ENCODE measurements around the gene ZCCHC7. TPM values are rescaled to one million over a fixed set of nuclear protein-coding genes. Genes with fewer than 3 reads are reported as not detected.

Gene ZCCHC7
- total RNA-seq, 2 donors from 2014 or later = 21.2 to 22.7 TPM

DNA sequence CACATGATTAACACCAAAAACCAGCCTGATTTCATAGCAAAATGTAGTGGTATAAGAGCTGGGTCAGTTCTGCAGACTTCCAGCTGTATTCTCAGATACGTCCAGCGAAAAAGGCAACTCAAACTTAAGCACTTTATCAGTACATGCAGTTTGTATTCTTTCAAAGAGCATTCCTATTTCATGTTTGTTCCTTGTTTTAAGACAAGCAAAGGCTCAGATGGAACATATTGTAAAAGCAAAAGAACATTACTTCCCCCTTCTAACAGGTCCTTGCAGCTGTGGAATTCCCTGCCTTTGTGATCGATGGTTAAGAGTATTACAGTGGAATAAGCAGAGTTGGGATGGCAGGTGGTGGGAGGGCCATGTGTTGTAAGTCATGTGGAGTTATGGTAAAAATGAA is 215.8 kb downstream of the ZCCHC7 start:
- H3K4me3 Mint-ChIP-seq = no peak overlapping the region
- H3K36me3 ChIP-seq (ENCODE audit: control insufficient read depth, insufficient read depth, low read length) = no peaks in the 10 kb centered on the region
- H3K27me3 Mint-ChIP-seq (ENCODE audit: insufficient read depth) = no peaks in the 10 kb centered on the region
- H3K4me3 ChIP-seq (ENCODE audit: low read length) = no peak overlapping the region
- no peak for TF ChIP-seq CTCF (conservative IDR thresholded peaks at IDR 0.05)
- WGBS, 2 experiments (ENCODE audit: insufficient coverage in 1 of 2, insufficient read length in 1 of 2) = 82 to 95% methylated on average over 2 to 3 of the region's 3 CpGs
- H3K36me3 Mint-ChIP-seq (ENCODE audit: low read depth) = no peaks in the 10 kb centered on the region
- no peak overlapping the region for H3K27ac ChIP-seq (ENCODE audit: low read depth, low read length)
- no peaks in the 10 kb centered on the region for H3K27me3 ChIP-seq (ENCODE audit: control insufficient read depth, insufficient read depth, low read length, poor library complexity, severe bottlenecking)
- no peak overlapping the region for H3K27ac Mint-ChIP-seq
- no peaks in the 10 kb centered on the region for H3K9me3 ChIP-seq (ENCODE audit: control insufficient read depth, low read length)
- no peaks in the 10 kb centered on the region for H3K4me1 ChIP-seq (ENCODE audit: control insufficient read depth, insufficient read depth, low read length)
- no peaks in the 10 kb centered on the region for H3K9me3 Mint-ChIP-seq
- no peak overlapping the region for H3K9ac ChIP-seq (ENCODE audit: extremely low read depth, low read length, poor library complexity, severe bottlenecking)
- no peak for DNase-seq
- H3K4me1 Mint-ChIP-seq = peaks cover 2% of the 10 kb centered on the region

GRCh38 chr9:37337301-37337890 is 217.0 kb downstream of the ZCCHC7 start:
- H3K27ac Mint-ChIP-seq = no peak overlapping the region
- H3K36me3 ChIP-seq (ENCODE audit: control insufficient read depth, insufficient read depth, low read length) = no peaks in the 10 kb centered on the region
- H3K4me1 ChIP-seq (ENCODE audit: control insufficient read depth, insufficient read depth, low read length) = no peaks in the 10 kb centered on the region
- H3K36me3 Mint-ChIP-seq (ENCODE audit: low read depth) = no peaks in the 10 kb centered on the region
- H3K4me3 Mint-ChIP-seq = no peak overlapping the region
- H3K9me3 Mint-ChIP-seq = no peaks in the 10 kb centered on the region
- no peak for TF ChIP-seq CTCF (conservative IDR thresholded peaks at IDR 0.05)
- H3K27me3 Mint-ChIP-seq (ENCODE audit: insufficient read depth) = no peaks in the 10 kb centered on the region
- no peak overlapping the region for H3K9ac ChIP-seq (ENCODE audit: extremely low read depth, low read length, poor library complexity, severe bottlenecking)
- H3K27ac ChIP-seq (ENCODE audit: low read depth, low read length) = no peak overlapping the region
- no peak for DNase-seq
- no peaks in the 10 kb centered on the region for H3K9me3 ChIP-seq (ENCODE audit: control insufficient read depth, low read length)
- H3K4me3 ChIP-seq (ENCODE audit: low read length) = no peak overlapping the region
- H3K27me3 ChIP-seq (ENCODE audit: control insufficient read depth, insufficient read depth, low read length, poor library complexity, severe bottlenecking) = no peaks in the 10 kb centered on the region
- WGBS, 2 experiments (ENCODE audit: insufficient coverage in 1 of 2, insufficient read length in 1 of 2) = 76 to 86% methylated on average over 1 to 6 of the region's 7 CpGs
- H3K4me1 Mint-ChIP-seq = peaks cover 2% of the 10 kb centered on the region

- Histone ChIP-seq H3K36me3 (ENCODE audit: control insufficient read depth, insufficient read depth, low read length) (no peaks in the 10 kb centered on the region), H3K9me3 (ENCODE audit: control insufficient read depth, low read length) (no peaks in the 10 kb centered on the region), H3K4me3 (ENCODE audit: low read length) (no peak overlapping the region), H3K4me1 (ENCODE audit: control insufficient read depth, insufficient read depth, low read length) (no peaks in the 10 kb centered on the region), H3K9ac (ENCODE audit: extremely low read depth, low read length, poor library complexity, severe bottlenecking) (no peak overlapping the region), H3K27ac (ENCODE audit: low read depth, low read length) (no peak overlapping the region), H3K27me3 (ENCODE audit: control insufficient read depth, insufficient read depth, low read length, poor library complexity, severe bottlenecking) (no peaks in the 10 kb centered on the region)
- WGBS, 2 experiments (ENCODE audit: insufficient coverage in 1 of 2, insufficient read length in 1 of 2) = 95 to 100% methylated on average over 1 to 2 of the region's 4 CpGs
- peaks cover 2% of the 10 kb centered on the region for H3K4me1 Mint-ChIP-seq
- no peaks in the 10 kb centered on the region for H3K27me3 Mint-ChIP-seq (ENCODE audit: insufficient read depth)
- TF ChIP-seq CTCF (conservative IDR thresholded peaks at IDR 0.05) = no peak
- no peaks in the 10 kb centered on the region for H3K9me3 Mint-ChIP-seq
- DNase-seq = no peak
- H3K27ac Mint-ChIP-seq = no peak overlapping the region
- no peak overlapping the region for H3K4me3 Mint-ChIP-seq
- H3K36me3 Mint-ChIP-seq (ENCODE audit: low read depth) = no peaks in the 10 kb centered on the region
These were observed 217.8 kb downstream of the ZCCHC7 start for GRCh38 chr9:37338218-37338617.

All from endodermal cell (in vitro differentiated cells).